Endothelial cell of umbilical vein (primary cell): ENCODE measurements around the gene DNAH9. TPM values are rescaled to one million over a fixed set of nuclear protein-coding genes. Genes with fewer than 3 reads are reported as not detected.
"Not testable (repeated sequence)": the region's sequence is repeated elsewhere in the genome, so short reads cannot be mapped to it uniquely, and the experiment has no call there.

ENCODE experiments used
- BruUV-seq: library from RNA; stranded (reverse); fragments of 400-500 nt; replicated peaks from 2 replicates; lab custom pipeline; 2021; lab: Mats Ljungman, UMichigan
- CTCF ChIA-PET: fragments of 300-600, 350-600 bp; sonication (Branson Sonifier 250); formaldehyde crosslinking; loops from one replicate; lab custom pipeline; 2021; ENCODE audit warnings: antibody characterized with exemption, inconsistent platforms; lab: Charles Lee
- POLR2A ChIA-PET: fragments of 300-600, 350-600 bp; sonication (Branson Sonifier 250); formaldehyde crosslinking; loops from one replicate; lab custom pipeline; 2021; ENCODE audit warnings: antibody characterized with exemption, inconsistent platforms; lab: Charles Lee
- DNase-seq: peaks from one replicate; pipeline ENCODE4 v3.0.0-alpha.2; 2011; ENCODE audit warnings: low read depth, low spot score
- FAIRE-seq: peaks from 2 replicates; lab custom pipeline; 2011; peaks lifted over from hg19 to GRCh38; lab: Jason Lieb, UNC
- H2AFZ ChIP-seq: 2 replicates; pipeline ENCODE4 v1.6.0; 2012; ENCODE audit warnings: low read depth, low read length, control low read depth, inconsistent platforms
- H3K27ac ChIP-seq: 2 replicates; pipeline ENCODE4 v1.5.1; 2011; ENCODE audit warnings: low read depth, mild to moderate bottlenecking, control low read depth, low read length, moderate library complexity; ENCODE audit not compliant: insufficient read depth
- H3K27me3 ChIP-seq, 2 experiments: 2 replicates each; pipeline versions ENCODE4 v1.6.0 to v1.6.1; 2011; ENCODE audit warnings: low read length in 2 of 2, mixed read lengths in 1 of 2; ENCODE audit not compliant: control insufficient read depth in 2 of 2, insufficient read depth in 2 of 2
- H3K36me3 ChIP-seq, 2 experiments: 2 replicates in 1 of 2; 3 replicates in 1 of 2; pipeline ENCODE4 v1.5.1; 2011; ENCODE audit warnings: low read length in 2 of 2, mild to moderate bottlenecking in 1 of 2, moderate library complexity in 1 of 2; ENCODE audit not compliant: control insufficient read depth in 2 of 2, insufficient read depth in 2 of 2; ENCODE audit errors: extremely low read depth in 1 of 2
- H3K4me1 ChIP-seq: 3 replicates; pipeline ENCODE4 v1.5.1; 2011; ENCODE audit warnings: mild to moderate bottlenecking, low read length; ENCODE audit not compliant: control insufficient read depth, insufficient read depth; ENCODE audit errors: extremely low read depth
- H3K4me2 ChIP-seq: 2 replicates; pipeline ENCODE4 v1.6.1; 2011; ENCODE audit warnings: low read length, control low read depth, mixed read lengths; ENCODE audit not compliant: insufficient read depth
- H3K4me3 ChIP-seq, 3 experiments: fragments of 200-600 bp in 1 of 3; sonication (generic), shearing (Covaris generic) in 1 of 3; replicated peaks in 1 of 3; 2 replicates each; pipeline ENCODE4 v1.5.1; 2011 to 2016; ENCODE audit warnings: control low read depth in 3 of 3, low read length in 3 of 3, mild to moderate bottlenecking in 2 of 3, inconsistent platforms in 1 of 3, low read depth in 1 of 3, moderate library complexity in 1 of 3; ENCODE audit not compliant: insufficient read depth in 1 of 3
- H3K79me2 ChIP-seq: 2 replicates; pipeline ENCODE4 v1.6.0; 2012; ENCODE audit warnings: low read length, inconsistent platforms; ENCODE audit not compliant: control insufficient read depth, insufficient read depth
- H3K9ac ChIP-seq: replicated peaks from 2 replicates; pipeline ENCODE3; 2011; ENCODE audit warnings: low read length, control low read depth; ENCODE audit not compliant: insufficient read depth; ENCODE audit errors: extremely low read depth
- H3K9me1 ChIP-seq: replicated peaks from 3 replicates; pipeline ENCODE4 v1.6.0; 2011; ENCODE audit warnings: mild to moderate bottlenecking, low read length; ENCODE audit not compliant: control insufficient read depth, insufficient read depth; ENCODE audit errors: extremely low read depth
- H3K9me3 ChIP-seq: replicated peaks from 2 replicates; pipeline ENCODE4 v1.5.1; 2012; ENCODE audit warnings: low read length, inconsistent platforms; ENCODE audit not compliant: control insufficient read depth, insufficient read depth
- H4K20me1 ChIP-seq: replicated peaks from 2 replicates; pipeline ENCODE3; 2011; ENCODE audit warnings: mild to moderate bottlenecking, low read length; ENCODE audit not compliant: control insufficient read depth, insufficient read depth; ENCODE audit errors: extremely low read depth
- EZH2 ChIP-seq: IDR thresholded peaks from 2 replicates; pipeline ENCODE4 v1.6.1; 2012; ENCODE audit warnings: borderline replicate concordance, low read depth, mild to moderate bottlenecking, moderate library complexity, low read length, inconsistent platforms; ENCODE audit not compliant: severe bottlenecking
- FOS ChIP-seq: IDR thresholded peaks from 2 replicates; pipeline ENCODE4 v1.6.1; 2011; ENCODE audit warnings: mild to moderate bottlenecking, low read length, moderate library complexity, borderline replicate concordance; ENCODE audit not compliant: insufficient read depth
- GATA2 ChIP-seq: IDR thresholded peaks from 2 replicates; pipeline ENCODE4 v1.7.0; 2011; ENCODE audit warnings: low read depth, mild to moderate bottlenecking, moderate library complexity, mixed read lengths, low read length; ENCODE audit not compliant: insufficient read length, insufficient read depth
- JUN ChIP-seq: IDR thresholded peaks from 2 replicates; pipeline ENCODE4 v1.6.1; 2011; ENCODE audit warnings: borderline replicate concordance, low read depth; ENCODE audit not compliant: insufficient read length, insufficient read depth
- MAX ChIP-seq: IDR thresholded peaks from 2 replicates; pipeline ENCODE4 v1.6.1; 2011; ENCODE audit not compliant: insufficient read depth, insufficient read length
- MYC ChIP-seq: IDR thresholded peaks from one replicate; pipeline ENCODE4 v1.6.1; 2011; ENCODE audit warnings: mild to moderate bottlenecking, low read depth, low read length
- POLR2A ChIP-seq: IDR thresholded peaks from 2 replicates; pipeline ENCODE4 v1.6.1; 2012; ENCODE audit warnings: low read depth, mild to moderate bottlenecking, control low read depth, low read length
- POLR2AphosphoS5 ChIP-seq: IDR thresholded peaks from 2 replicates; pipeline ENCODE4 v1.6.1; 2012; ENCODE audit warnings: low read depth, mild to moderate bottlenecking, control low read depth, low read length, moderate library complexity; ENCODE audit not compliant: insufficient read depth
- dilution Hi-C: fragments of 300-500 bp; cut with MboI; formaldehyde crosslinking; loops from one replicate; pipeline ENCODE4 v1.15.0; 2019; ENCODE audit warnings: low sequenced_read_pairs; ENCODE audit not compliant: extremely low pct_ligation_motif_present
- intact Hi-C: fragments of 100-400 bp; cut with micrococcal nuclease; formaldehyde crosslinking; loops from one replicate; pipeline ENCODE4 v1.10.0; 2022
- polyA plus RNA-seq, 4 experiments: library from polyadenylated mRNA; depleted of rRNA in 3 of 4; stranded (reverse) in 3 of 4; unstranded in 1 of 4; fragments of >200 nt; gene quantifications; 2 replicates each; pipeline versions ENCODE4 v1.2.1 to v1.2.3, GENCODE V29; 2011 to 2012; ENCODE audit warnings: missing spikeins in 1 of 4
- total RNA-seq: library from RNA; stranded (reverse); gene quantifications from 2 replicates; pipeline ENCODE4 v1.2.3, GENCODE V29; 2021

The DNAH9 gene
- total and polyA plus RNA-seq, 2 donors (not counting 3 experiments of a cell fraction or from before 2014, with no cell fraction given) = not detected

- H3K4me2 ChIP-seq, H3K4me3 ChIP-seq, H3K36me3 ChIP-seq, FAIRE-seq, H3K4me1 ChIP-seq, intact Hi-C loops, DNase-seq, H3K9me3 ChIP-seq, H4K20me1 ChIP-seq, H3K9ac ChIP-seq, H3K27me3 ChIP-seq, H3K79me2 ChIP-seq, dilution Hi-C loops, H3K27ac ChIP-seq, H3K9me1 ChIP-seq, CTCF ChIA-PET, H2AFZ ChIP-seq, POLR2A ChIA-PET, BruUV-seq: not testable (repeated sequence)
These were observed 344.8 kb downstream of the DNAH9 start for GRCh38 chr17:11943086-11943485.

- no TSS peak for BruUV-seq
These were observed 345.6 kb downstream of the DNAH9 start for GRCh38 chr17:11943759-11944347.

More at GRCh38 chr17:11943759-11944347, 345.6 kb downstream of the DNAH9 start:
- TF ChIP-seq FOS = no peak
- no peak for TF ChIP-seq EZH2
- no peak for TF ChIP-seq JUN
- TF ChIP-seq POLR2A = no peak
- TF ChIP-seq MYC = no peak
- no peak for TF ChIP-seq POLR2AphosphoS5
- TF ChIP-seq GATA2 = no peak
- TF ChIP-seq MAX = no peak
- DNase-seq (no peak), FAIRE-seq (no peak)
- Histone ChIP-seq H3K27me3 (no peaks in the 10 kb centered on the region), H2AFZ (no peak overlapping the region), H3K9ac (no peak overlapping the region), H3K9me3 (no peaks in the 10 kb centered on the region), H3K4me1 (no peaks in the 10 kb centered on the region), H3K36me3 (no peaks in the 10 kb centered on the region), H3K27ac (no peak overlapping the region), H3K4me2 (no peak overlapping the region), H3K9me1 (no peaks in the 10 kb centered on the region), H3K79me2 (no peaks in the 10 kb centered on the region), H3K4me3 (no peak overlapping the region), H4K20me1 (no peaks in the 10 kb centered on the region)
- CTCF ChIA-PET = interaction anchor here (1.4 kb wide), 1 partner anchor 8 kb away, joined by 3 read pairs; no protein-coding TSS in a partner anchor
- dilution Hi-C loops = no loop called here
- POLR2A ChIA-PET = no interaction called here
- intact Hi-C loops = no loop called here
